Measurements from ENCODE around the gene PHF1. TPM values are rescaled to one million over a fixed set of nuclear protein-coding genes. Genes with fewer than 3 reads are reported as not detected.
A peak's percentile ranks its signal among the peaks of the same experiment; 100 is the strongest.
"Not testable (repeated sequence)": the region's sequence is repeated elsewhere in the genome, so short reads cannot be mapped to it uniquely, and the experiment has no call there.

PHF1 gene
- total RNA-seq = 10 to 100 TPM; 28.3 to 41.2 TPM
- long read RNA-seq, partial matches to known transcripts = 8 of 22 reads
- long read RNA-seq, other reads (novel, unspliced or antisense) = 5 of 22 reads

DNA sequence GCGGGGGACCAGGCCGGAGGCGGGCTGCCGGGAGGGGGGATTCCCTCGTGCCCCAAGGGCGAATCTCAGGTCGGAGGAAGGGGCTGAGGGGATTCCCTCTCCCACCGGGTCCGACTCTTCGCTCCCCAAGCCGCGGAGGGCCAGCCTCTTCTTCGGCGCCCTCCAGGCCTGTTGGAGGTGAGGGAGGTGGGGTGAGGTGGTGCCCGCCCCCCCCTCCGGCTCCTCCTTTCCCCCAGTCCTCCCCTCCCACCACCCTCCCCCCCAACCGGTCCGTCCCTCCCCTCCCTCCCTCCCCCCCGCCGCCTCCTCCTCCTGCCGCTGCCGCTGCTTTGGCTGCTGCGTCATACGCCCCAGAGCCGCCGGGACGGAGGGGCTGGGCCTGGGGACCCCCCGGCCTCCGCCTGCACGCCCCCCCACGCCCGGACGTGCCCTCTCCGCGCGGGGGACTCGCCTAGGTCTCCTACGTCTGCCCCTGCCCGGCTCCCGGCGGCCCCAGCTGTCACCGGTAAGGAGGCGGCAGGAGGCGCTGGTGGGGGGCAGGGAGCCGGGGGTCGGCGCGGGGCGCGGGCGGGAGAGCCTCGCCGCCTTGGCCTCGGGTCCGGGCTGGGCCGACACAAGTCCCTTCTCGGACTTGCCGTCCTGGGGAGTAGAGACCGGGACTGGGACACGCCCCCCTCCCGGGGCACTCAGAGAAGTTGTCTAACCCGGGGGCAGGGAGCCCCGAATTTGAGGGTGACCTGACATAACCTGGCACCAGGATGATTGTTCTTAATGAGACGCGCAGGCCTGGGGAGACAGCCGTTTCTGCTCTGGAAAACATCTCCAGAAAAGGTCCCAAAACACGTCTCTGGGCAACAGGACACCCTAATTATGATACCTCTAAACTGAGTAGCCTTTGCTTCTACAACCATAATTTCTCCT, at the start of gene PHF1:
Gene PHF1 (plus strand): TSS at position 304 of the 921 bp plus-strand sequence. CDS start 1,250 bp downstream, outside the sequence.
- ATAC-seq (peak; percentile 64), DNase-seq (peak in 1 of 2 donors; percentile 73)
- intact Hi-C loops (cut with DNase I, micrococcal nuclease) = no loop called here

DNA sequence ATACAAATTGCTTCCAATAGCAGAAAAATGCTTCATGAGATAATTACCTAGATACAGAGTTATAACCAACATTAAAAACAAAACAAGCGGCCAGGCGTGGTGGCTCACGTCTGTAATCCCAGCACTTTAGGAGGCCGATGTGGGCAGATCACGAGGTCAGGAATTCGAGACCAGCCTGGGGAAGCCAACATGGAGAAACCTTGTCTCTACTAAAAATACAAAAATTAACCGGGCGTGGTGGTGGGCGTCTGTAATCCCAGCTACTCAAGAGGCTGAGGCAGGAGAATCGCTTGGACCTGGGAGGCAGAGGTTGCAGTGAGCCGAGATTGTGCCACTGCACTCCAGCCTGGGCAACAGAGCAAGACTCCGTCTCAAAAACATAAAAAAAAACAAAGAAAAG, 47.3 kb upstream of the PHF1 start:
- ATAC-seq; intact Hi-C loops (cut with DNase I, micrococcal nuclease); DNase-seq: not testable (repeated sequence)

DNA sequence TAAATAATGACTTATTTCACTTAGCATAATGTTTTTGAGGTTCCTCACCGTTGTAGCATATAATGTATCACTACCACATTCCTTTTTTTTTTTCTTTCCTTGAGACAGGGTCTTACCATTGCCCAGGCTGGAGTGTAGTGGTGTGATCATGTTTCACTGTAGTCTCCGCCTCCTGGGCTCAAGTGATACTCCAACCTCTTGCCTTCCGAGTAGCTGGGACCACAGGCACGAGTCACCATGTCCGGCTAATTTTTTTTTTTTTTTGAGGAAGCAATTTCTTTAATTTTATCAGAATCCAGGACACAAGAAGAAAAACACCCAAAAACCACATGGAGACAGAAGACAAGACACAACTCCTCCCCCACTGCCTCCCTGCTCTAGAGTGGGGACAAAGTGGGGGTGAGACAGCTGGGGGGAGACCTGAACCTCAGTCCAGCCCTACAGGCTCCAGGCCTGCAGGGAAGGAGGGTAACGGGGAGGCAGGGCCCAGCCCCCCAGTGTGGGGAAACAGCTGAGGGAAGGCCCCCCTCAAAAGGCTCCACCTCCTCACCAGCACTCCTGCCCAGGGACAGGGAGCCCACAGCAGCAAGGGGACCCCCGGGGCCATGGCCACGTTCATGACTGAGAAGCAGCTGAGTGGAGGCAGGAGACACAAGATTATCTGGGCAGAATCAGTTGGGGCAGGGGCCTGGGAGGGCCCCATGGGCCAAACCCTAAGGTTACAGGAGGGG, 46.2 kb upstream of the PHF1 start:
- DNase-seq; intact Hi-C loops (cut with DNase I, micrococcal nuclease); ATAC-seq: not testable (repeated sequence)

DNA sequence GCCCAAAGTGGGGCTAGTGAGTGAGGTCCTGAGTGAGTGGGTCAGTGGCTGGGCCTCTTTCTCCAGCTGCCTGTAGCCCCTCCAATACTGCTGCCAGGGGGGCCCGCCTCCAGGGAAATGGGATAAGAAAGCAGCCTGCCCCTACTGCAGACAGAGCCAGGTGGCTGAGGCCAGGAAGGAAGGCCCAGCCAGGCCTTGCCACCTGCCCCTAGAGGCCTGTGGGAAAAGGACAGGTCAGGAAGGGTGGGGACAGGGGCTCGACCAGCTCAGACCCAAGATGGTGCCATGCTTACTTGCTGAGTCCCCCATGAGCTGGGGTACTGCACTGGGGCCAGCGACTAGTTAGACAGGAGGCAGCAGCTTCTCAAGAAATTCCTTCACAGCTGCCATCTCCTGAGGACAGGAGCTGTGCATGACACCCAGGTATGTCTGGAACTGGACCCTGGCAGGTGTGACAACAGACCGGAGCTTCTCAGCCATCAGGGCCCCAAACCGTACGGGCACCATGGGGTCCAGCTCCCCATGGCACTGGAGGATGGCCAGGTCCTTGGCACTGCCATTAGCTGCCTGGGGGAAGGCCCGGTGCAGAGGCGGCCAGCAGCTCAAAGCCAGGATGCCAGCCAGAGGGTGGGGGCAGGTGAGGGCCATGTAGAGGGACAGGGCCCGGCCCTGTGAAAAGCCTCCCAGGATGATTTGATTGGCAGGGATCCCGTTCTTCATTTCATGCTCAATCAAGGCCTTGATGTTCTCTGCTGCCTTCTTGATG, 45.4 kb upstream of the PHF1 start:
- DNase-seq; intact Hi-C loops (cut with DNase I, micrococcal nuclease); ATAC-seq: not testable (repeated sequence)

DNA sequence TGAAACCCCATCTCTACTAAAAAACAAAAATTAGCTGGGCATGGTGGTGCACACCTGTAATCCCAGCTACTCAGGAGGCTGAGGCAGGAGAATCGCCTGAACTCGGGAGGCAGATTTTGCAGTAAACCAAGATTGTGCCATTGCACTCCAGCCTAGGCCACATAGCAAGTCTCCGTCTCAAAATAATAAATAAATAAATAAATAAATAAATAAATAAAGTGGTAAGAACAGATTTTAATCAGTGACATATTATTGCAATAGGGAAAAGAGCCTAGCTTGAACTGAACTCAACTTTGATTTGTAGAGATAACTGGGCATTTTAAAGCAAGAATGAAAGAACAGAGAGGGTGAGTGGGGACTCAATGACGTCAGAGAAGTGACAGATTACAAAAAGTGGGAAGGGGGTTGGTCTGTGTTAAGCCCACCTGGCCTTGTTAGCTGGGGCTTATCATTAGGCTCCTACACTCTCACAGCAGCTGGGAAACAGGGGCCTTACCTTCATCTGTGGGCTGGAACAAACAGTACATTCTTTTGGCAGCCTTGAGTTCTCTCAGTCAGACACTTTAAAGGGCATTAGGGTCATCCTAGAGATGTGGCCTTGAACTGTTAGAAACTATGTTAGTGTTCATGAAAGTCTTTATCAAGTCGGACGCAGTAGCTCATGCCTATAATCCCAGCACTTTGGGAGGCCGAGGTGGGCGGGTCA, 43.7 kb upstream of the PHF1 start:
- no peak for DNase-seq
- intact Hi-C loops (cut with DNase I, micrococcal nuclease) = no loop called here
- ATAC-seq = no peak

DNA sequence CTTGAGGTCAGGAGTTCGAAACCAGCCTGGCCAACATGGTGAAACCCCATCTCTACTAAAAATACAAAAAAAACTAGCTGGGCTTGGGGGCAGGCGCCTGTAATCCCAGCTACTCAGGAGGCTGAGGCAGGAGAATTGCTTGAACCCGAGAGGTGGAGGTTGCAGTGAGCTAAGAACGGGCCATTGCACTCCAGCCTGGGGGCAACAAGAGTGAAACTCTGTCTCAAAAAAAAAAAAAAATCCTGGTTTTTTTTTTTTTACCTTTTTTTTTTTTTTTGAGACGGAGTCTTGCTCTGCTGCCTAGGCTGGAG, 43.1 kb upstream of the PHF1 start:
- intact Hi-C loops (cut with DNase I, micrococcal nuclease); DNase-seq: not testable (repeated sequence)

DNA sequence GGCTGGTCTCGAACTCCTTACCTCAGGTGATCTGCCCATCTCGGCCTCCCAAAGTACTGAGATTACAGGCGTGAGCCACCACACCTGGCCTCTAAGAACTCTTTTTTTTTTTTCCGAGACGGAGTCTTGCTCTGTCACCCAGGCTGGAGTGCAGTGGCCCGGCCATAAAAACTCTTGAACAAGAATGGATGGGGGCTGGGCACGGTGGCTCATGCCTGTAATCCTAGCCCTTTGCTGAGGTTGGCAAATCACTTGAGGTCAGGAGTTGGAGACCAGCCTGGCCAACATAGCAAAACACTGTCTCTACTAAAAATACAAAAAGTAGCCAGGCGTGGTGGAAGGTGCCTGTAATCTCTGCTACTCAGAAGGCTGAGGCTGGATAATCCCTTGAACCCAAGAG, 38.9 kb upstream of the PHF1 start:
- DNase-seq; ATAC-seq; intact Hi-C loops (cut with DNase I, micrococcal nuclease): not testable (repeated sequence)

More for the DNA sequence above, 43.1 kb upstream of the PHF1 start:
- ATAC-seq = not testable (repeated sequence)

DNA sequence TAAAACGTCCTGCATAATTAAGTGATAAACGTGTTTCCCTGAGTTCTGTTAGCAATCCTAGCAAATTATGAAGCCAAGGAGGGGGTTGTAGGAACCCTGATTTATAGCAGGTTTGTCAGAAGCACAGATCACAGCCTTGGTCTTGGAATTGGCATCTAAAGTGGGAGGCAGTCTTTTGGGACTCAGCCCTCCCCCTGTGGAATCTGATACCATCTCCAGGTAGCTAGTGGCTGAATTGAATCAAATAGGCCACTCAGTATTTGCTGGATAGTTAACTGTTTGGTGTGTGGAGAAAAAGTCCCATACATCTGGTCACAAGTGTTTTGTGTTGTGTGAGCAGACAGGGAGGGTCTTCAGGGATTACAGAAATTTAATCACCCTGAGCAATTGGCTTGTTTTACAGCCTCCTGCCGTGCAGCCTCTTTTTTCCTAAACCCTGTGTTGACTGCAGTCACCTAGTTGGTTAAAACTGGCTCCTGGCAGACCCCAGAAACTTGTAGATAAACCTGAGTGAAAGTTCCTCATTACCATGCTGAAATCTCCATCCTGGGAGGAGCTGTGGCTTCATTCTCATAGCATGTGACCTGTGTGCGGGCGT, 38.2 kb upstream of the PHF1 start:
- DNase-seq = no peak
- ATAC-seq = no peak
- intact Hi-C loops (cut with DNase I, micrococcal nuclease) = no loop called here

DNA sequence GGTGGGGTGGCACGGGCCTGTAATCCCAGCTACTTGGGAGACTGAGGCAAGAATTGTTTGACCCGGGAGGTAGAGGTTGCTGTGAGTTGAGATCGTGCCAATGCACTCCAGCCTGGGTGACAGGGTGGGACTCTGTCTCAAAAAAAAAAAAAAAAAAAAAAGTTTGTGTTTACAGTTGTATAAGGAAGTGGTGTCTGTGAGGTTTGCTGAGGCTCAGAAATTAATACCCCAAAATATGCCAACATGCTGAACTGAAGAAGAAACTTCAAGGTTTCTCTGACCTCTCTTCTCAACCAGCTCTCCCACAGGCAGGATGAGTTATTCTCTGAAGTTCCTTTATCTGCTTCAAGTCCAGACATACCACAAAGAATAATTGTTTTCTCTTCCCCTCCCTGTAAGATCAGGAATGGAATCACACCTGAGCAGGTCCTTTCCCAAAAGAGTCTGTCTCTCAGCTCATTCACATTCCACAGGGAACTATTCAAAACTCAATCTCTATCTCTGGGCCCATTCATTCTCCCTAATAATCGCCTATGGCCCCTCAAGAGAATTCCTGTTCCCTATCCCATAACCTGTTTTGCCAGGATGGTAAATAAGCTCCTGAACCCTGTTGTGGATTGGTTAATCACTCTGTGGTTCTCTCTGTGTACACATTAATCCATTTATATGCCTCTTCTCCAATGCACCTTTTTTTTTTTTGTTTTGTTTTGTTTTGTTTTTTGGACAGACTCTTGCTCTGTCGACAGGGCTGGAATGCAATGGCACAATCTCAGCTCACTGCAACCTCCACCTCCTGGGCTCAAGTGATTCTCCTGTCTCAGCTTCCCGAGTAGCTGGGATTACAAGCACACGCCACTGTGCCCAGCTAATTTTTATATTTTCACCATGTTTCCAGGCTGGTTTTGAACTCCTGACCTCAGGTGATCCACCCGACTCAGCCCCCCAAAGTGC, 36.6 kb upstream of the PHF1 start:
- no peak for DNase-seq
- ATAC-seq = no peak
- intact Hi-C loops (cut with DNase I, micrococcal nuclease) = no loop called here

DNA sequence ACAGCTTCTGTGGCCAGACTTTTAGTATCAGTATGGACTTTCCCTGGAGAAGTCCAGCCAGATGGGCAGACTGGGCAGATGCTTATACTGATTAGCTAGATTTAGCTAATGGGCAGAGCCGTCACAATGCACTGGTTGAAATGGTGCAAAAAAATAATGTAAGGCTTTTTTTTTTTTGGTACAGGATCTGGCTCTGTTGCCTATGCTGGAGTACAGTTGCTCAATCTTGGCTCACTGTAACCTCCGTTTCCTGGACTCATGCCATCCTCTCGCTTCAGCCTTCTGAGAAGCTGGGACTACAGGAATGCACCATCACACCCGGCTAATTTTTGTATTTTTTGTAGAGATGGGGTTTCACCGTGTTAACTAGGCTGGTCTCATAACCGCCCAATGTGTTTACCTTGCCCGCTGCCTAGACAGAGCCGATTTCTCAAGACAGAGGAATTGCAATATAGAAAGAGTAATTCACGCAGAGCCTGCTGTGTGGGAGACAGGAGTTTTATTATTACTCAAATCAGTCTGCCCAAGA, 35.6 kb upstream of the PHF1 start:
- intact Hi-C loops (cut with DNase I, micrococcal nuclease) = no loop called here
- DNase-seq (peak; percentile 48 to 53), ATAC-seq (peak; percentile 33)

DNA sequence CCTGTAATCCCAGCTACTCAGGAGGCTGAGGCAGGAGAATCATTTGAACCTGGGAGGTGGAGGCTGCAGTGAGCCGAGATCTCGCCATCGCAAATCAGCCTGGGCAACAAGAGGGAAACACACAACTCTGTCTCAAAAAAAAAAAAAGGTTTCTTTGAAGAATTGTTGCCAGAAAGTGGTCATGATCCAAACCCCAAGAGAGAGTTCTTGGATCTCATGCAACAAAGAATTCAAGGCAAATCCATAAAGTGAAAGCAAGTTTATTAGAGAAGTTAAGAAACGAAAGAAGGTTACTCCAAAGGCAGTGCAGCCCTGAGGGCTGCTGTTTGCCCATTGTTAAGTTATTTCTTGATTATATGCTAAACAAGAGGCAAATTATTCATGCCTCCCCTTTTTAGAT, 33.6 kb upstream of the PHF1 start:
- DNase-seq = no peak
- no peak for ATAC-seq
- intact Hi-C loops (cut with DNase I, micrococcal nuclease) = no loop called here

DNA sequence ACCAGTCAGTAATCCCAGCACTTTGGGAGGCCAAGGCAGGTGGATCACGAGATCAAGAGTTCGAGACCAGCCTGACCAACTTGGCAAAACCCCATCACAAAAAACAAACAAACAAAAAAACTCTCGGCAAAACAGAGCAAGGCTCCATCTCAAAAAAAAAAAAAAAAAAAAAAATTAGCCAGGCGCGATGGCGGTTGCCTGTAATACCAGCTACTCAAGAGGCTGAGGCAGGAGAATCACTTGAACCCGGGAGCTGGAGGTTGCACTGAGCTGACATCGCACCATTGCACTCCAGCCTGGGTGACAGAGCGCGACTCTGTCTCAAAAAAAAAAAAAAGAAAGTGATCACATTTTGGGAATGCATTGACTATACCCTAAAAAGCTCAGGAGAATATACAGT, 31.6 kb upstream of the PHF1 start:
- ATAC-seq; intact Hi-C loops (cut with DNase I, micrococcal nuclease): not testable (repeated sequence)

DNA sequence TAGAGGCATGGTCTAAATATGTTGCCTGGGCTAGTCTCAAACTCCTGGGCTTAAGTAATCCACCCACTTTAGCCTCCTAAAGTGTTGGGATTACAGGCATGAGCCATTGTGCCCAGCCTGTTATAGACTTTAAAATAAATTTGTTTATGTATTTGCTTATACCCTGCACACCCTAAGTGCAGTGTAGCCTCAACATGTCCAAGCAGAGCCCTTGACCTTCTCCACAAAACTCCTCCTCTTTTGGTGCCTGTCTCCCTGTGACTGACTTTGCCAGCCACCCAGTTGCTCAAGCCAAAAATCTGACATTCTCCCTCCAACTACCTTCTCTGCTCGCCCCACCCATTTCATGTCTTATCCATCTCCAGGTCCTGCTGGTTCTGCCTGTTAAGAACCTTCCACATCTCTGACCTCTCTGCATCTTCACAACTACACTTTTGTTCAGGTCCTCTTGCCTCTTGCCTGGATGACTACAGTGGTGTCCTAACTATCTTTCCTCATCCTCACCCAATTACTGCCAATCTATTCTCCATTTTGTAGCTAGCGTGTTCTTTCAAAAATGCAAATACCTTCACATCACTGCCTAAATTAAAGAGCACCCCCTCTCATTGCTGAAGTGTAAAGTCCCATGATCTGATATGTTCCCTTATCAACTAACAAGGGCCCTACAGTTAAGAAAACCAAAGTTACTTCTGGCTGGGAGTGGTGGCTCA, 30.4 kb upstream of the PHF1 start:
- ATAC-seq = no peak
- intact Hi-C loops (cut with DNase I, micrococcal nuclease) = loop anchor here in 1 of 2 donors (10.0 kb wide), 1 partner anchor 74 kb away; the partner anchor contains the start of gene ZBTB9
- DNase-seq = no peak

More for the DNA sequence above, 31.6 kb upstream of the PHF1 start:
- DNase-seq = not testable (repeated sequence)

DNA sequence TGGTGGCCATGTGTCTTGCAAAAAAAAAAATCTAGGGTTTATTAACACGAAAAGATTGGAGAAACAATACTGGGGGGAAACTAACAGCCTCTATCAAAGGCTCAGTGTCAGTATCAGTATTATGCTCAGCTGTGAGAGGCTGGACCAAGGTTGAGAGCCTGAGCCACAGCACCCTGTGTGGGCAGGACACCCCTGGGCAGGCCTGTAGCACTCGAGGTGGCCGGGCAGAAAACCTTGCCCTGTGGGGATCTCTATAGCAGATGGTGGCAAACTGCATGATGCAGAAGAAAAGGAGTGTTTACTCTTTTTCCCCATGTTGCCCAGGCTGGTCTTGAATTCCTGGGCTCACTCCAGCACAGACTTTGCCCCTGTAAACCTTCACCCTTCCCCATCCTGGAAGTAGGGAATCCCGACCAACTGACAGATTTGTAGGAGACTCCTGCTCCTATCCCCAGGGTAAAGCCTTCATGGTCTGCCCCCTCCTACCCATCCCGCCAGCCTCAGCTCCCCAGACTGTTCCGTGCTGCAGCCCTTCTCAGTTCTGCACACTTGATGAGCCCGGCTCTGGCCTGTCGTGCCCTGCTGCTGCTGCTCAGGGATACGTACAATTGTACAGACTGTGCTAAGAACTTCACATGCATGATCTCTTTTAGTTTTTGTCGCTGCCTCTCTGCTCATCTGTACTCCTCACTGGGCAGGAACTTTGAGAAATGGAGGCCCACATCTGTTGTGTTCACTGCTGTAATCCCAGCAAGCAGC, 27.2 kb upstream of the PHF1 start:
- no peak for DNase-seq
- intact Hi-C loops (cut with DNase I, micrococcal nuclease) = loop anchor here in 1 of 2 donors (10.0 kb wide), 1 partner anchor 71 kb away; the partner anchor contains the start of gene ZBTB9
- no peak for ATAC-seq

DNA sequence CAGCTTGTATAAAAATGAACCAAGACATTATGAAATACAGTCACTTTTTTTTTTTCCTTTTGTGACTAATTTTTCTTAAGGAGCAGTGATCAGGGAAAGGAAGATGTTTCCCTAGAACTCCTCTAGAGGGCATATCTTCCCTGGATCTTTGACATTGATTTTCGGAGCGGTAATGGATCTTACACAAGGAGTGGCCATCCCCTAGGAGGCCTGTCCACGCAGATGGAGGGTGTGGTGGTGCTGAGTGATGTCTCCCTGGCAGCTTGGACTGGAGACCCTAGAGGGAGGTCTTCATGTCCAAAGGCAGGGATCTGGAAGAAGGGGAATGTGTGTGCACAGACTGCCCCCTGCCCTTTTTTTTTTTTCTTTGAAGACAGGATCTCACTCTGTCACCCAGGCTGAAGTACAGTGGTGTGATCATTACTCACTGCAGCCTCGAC, 26.2 kb upstream of the PHF1 start:
- intact Hi-C loops (cut with DNase I, micrococcal nuclease) = loop anchor here in 1 of 2 donors (10.0 kb wide), 1 partner anchor 70 kb away; the partner anchor contains the start of gene ZBTB9
- no peak for DNase-seq
- peak; percentile 68 for ATAC-seq
